GM12878 (cell line): ENCODE results near the gene TSC2. TPM values are rescaled to one million over a fixed set of nuclear protein-coding genes. Genes with fewer than 3 reads are reported as not detected.

Source experiments
- ATAC-seq: fragments of 200-7000 bp; cut with Tn5 transposase; 3 replicates; pipeline ENCODE4 v1.9.1; 2020; ENCODE audit warnings: mild to moderate bottlenecking, moderate library complexity
- BruUV-seq: library from RNA; stranded (reverse); fragments of 400-500 nt; replicated peaks from 2 replicates; lab custom pipeline; 2021; lab: Mats Ljungman, UMichigan
- CTCF ChIA-PET: fragments of 300-600 bp; sonication (Branson Sonifier 250); formaldehyde crosslinking; extraction: SDS; loops from one replicate; lab custom pipeline; 2021; ENCODE audit warnings: inconsistent platforms; lab: Yijun Ruan, JAX
- POLR2A ChIA-PET: fragments of 350-600 bp; formaldehyde crosslinking; extraction: SDS; loops from one replicate; lab custom pipeline; 2021; ENCODE audit warnings: inconsistent platforms; lab: Charles Lee
- RAD21 ChIA-PET: fragments of 300-600 bp; sonication (Branson Sonifier 250); formaldehyde crosslinking; loops from one replicate; lab custom pipeline; 2023; ENCODE audit warnings: antibody characterized with exemption; ENCODE audit not compliant: unreplicated experiment; lab: Charles Lee
- SMC1A ChIA-PET: fragments of 300-600 bp; sonication (Branson Sonifier 250); formaldehyde crosslinking; loops from one replicate; lab custom pipeline; 2023; ENCODE audit not compliant: unreplicated experiment, uncharacterized antibody; lab: Charles Lee
- DNase-seq: peaks from one replicate; pipeline ENCODE4 v3.0.0-alpha.2; 2011; ENCODE audit warnings: low read depth, low spot score
- FAIRE-seq: peaks from 3 replicates; lab custom pipeline; 2011; peaks lifted over from hg19 to GRCh38; lab: Jason Lieb, UNC
- H2AFZ ChIP-seq: 2 replicates; pipeline ENCODE4 v1.6.0; 2011; ENCODE audit warnings: low read depth, low read length, control low read depth; ENCODE audit not compliant: control insufficient read depth
- H3K27ac ChIP-seq: 2 replicates; pipeline ENCODE4 v1.5.1; 2011; ENCODE audit warnings: control low read depth; ENCODE audit not compliant: control insufficient read depth, insufficient read depth
- H3K27me3 ChIP-seq, 2 experiments: replicated peaks in 1 of 2; 2 replicates each; pipeline versions ENCODE4 v1.6.0 to v1.6.1; 2011; ENCODE audit warnings: low read length in 1 of 2; ENCODE audit not compliant: control insufficient read depth in 2 of 2, insufficient read depth in 2 of 2
- H3K36me3 ChIP-seq, 2 experiments: 2 replicates each; pipeline ENCODE4 v1.5.1; 2011; ENCODE audit warnings: low read length in 1 of 2; ENCODE audit not compliant: control insufficient read depth in 2 of 2, insufficient read depth in 2 of 2
- H3K4me1 ChIP-seq: 2 replicates; pipeline ENCODE4 v1.6.1; 2011; ENCODE audit warnings: mild to moderate bottlenecking, low read length, moderate library complexity, mixed read lengths; ENCODE audit not compliant: control insufficient read depth, insufficient read depth
- H3K4me2 ChIP-seq: 2 replicates; pipeline ENCODE4 v1.6.0; 2011; ENCODE audit warnings: control low read depth; ENCODE audit not compliant: control insufficient read depth, insufficient read depth
- H3K4me3 ChIP-seq: fragments of 200-600 bp; sonication (generic); 2 replicates; pipeline ENCODE4 v1.5.1; 2016
- H3K79me2 ChIP-seq: 2 replicates; pipeline ENCODE4 v1.6.0; 2011; ENCODE audit warnings: low read length; ENCODE audit not compliant: control insufficient read depth, insufficient read depth
- H3K9ac ChIP-seq: 2 replicates; pipeline ENCODE4 v1.8.0; 2011; ENCODE audit warnings: low read length, control low read depth, mixed read lengths; ENCODE audit not compliant: control insufficient read depth, insufficient read depth
- H3K9me3 ChIP-seq: replicated peaks from 3 replicates; pipeline ENCODE4 v1.5.1; 2011; ENCODE audit warnings: mild to moderate bottlenecking, low read length; ENCODE audit not compliant: control insufficient read depth, insufficient read depth
- H4K20me1 ChIP-seq: 2 replicates; pipeline ENCODE4 v1.6.0; 2011; ENCODE audit not compliant: control insufficient read depth, insufficient read depth
- IRF4 ChIP-seq: IDR thresholded peaks from 2 replicates; pipeline ENCODE4 v1.6.1; 2011; ENCODE audit warnings: low read depth, low read length
- POLR2A ChIP-seq: IDR thresholded peaks from 2 replicates; pipeline ENCODE4 v1.6.1; 2011; ENCODE audit warnings: low read depth, mild to moderate bottlenecking, low read length
- PRDM15 ChIP-seq: fragments of 450-650 bp; formaldehyde crosslinking; IDR thresholded peaks from 2 replicates; pipeline ENCODE4 v1.4.0; 2020; ENCODE audit warnings: mild to moderate bottlenecking, moderate library complexity
- RBBP5 ChIP-seq: fragments of 200-600 bp; sonication (generic); conservative IDR thresholded peaks from 2 replicates; pipeline ENCODE4 v1.6.1; 2016
- TARDBP ChIP-seq: IDR thresholded peaks from 2 replicates; pipeline ENCODE4 v1.6.1; 2016; ENCODE audit warnings: borderline replicate concordance
- ZBTB33 ChIP-seq: fragments of 450-650 bp; IDR thresholded peaks from 2 replicates; pipeline ENCODE4 v1.6.1; 2017; ENCODE audit warnings: mild to moderate bottlenecking
- ZNF24 ChIP-seq: fragments of 450-650 bp; IDR thresholded peaks from 2 replicates; pipeline ENCODE4 v1.6.1; 2017; ENCODE audit warnings: antibody characterized with exemption, mild to moderate bottlenecking
- WGBS: methylation state at CpG from one replicate; pipeline ENCODE4 v1.1.6; 2016; ENCODE audit warnings: low lambda C conversion rate; ENCODE audit not compliant: insufficient replicate concordance, insufficient coverage; ENCODE audit errors: missing lambda C conversion rate; 5-methylcytosine and 5-hydroxymethylcytosine counted together
- in situ Hi-C: fragments of 300-500 bp; cut with MboI; formaldehyde crosslinking; loops from 9 replicates; pipeline ENCODE4 v1.14.3; 2018; ENCODE audit warnings: mixed read lengths
- intact Hi-C: fragments of 100-400 bp; cut with micrococcal nuclease; formaldehyde crosslinking; loops from one replicate; pipeline ENCODE4 v1.14.2; 2022; ENCODE audit not compliant: unreplicated experiment
- polyA plus RNA-seq, 11 experiments: library from polyadenylated mRNA; depleted of rRNA in 4 of 11; unstranded in 6 of 11; stranded (reverse) in 5 of 11; fragments of >200 nt; fragmentation: Nextera tagmentation in 4 of 11; fragmentation: Illumina TruSeq in 1 of 11; extraction: Ambion mirVana in 4 of 11; extraction: Trizol in 1 of 11; gene quantifications; 1 replicate in 1 of 11; 2 replicates in 10 of 11; pipeline versions ENCODE4 v1.2.1 to v1.2.3, GENCODE V29; 2011 to 2016; ENCODE audit warnings: inconsistent platforms in 2 of 11, missing spikeins in 2 of 11, low read depth in 1 of 11
- total RNA-seq, 4 experiments: library from RNA; depleted of rRNA in 3 of 4; stranded (reverse); fragments of >200 nt in 3 of 4; fragmentation: Illumina TruSeq in 1 of 4; extraction: Trizol in 1 of 4; gene quantifications; 2 replicates each; pipeline versions ENCODE4 v1.2.1 to v1.2.3, GENCODE V29; 2013 to 2021
- TF ChIP-seq, protein P1 (sequence below): IDR thresholded peaks from 2 replicates; pipeline ENCODE4 v1.6.1; 2012; ENCODE audit warnings: low read depth, low read length, improper control_type of control experiment

TSC2 gene
- total and polyA plus RNA-seq, 10 of the 15 experiments (the other 5 are each of a cell fraction or from before 2014, with no cell fraction given) = 1.6 to 77.0 (median 21.6) TPM

DNA sequence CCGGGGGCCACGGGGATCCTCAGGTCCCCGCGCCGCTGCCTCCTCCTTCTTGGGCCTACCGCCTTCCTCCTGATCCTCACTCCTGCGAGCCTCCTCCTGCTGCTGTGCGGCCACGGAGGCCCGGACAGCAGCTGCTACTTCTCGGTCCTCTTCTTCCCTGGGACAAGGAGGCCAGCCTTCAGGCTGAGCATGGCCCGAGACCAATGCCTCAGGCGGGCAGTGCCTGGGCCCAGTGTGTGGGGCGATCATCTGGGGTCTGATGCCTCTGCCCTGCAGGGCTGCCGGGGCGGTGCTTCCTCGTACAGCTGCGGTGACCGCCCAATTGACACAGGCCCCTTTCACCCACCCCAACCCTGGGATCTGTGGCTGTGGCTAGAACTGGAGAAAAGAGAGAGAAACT lies 46.8 kb upstream of the TSC2 start:
- no peak overlapping the region for H3K9ac ChIP-seq
- H3K4me2 ChIP-seq = no peak overlapping the region
- H3K27me3 ChIP-seq = no peaks in the 10 kb centered on the region
- WGBS = 91% methylated on average over 17 of the region's 19 CpGs
- ChIA-PET SMC1A (no interaction called here), POLR2A (no interaction called here), CTCF (interaction anchor here (0.9 to 1.4 kb wide), 2 partner anchors 15 to 35 kb away, joined by 3 to 4 read pairs; no protein-coding TSS in a partner anchor), RAD21 (interaction anchor here (0.6 kb wide), 1 partner anchor 20 kb away, joined by 4 read pairs; no protein-coding TSS in a partner anchor)
- H4K20me1 ChIP-seq = peaks cover 6% of the 10 kb centered on the region
- H3K27ac ChIP-seq = no peak overlapping the region
- in situ Hi-C loops = no loop called here
- H3K4me1 ChIP-seq = peaks cover 7% of the 10 kb centered on the region
- no peak for FAIRE-seq
- no TSS peak for BruUV-seq
- H3K79me2 ChIP-seq = peaks cover 22% of the 10 kb centered on the region
- no peak for TF ChIP-seq RBBP5
- H2AFZ ChIP-seq = no peak overlapping the region
- peaks cover 3 to 50% of the 10 kb centered on the region in 2 experiments for H3K36me3 ChIP-seq
- no peak for DNase-seq
- H3K4me3 ChIP-seq = no peak overlapping the region
- intact Hi-C loops = no loop called here
- H3K9me3 ChIP-seq = no peaks in the 10 kb centered on the region
- no peak for ATAC-seq

DNA sequence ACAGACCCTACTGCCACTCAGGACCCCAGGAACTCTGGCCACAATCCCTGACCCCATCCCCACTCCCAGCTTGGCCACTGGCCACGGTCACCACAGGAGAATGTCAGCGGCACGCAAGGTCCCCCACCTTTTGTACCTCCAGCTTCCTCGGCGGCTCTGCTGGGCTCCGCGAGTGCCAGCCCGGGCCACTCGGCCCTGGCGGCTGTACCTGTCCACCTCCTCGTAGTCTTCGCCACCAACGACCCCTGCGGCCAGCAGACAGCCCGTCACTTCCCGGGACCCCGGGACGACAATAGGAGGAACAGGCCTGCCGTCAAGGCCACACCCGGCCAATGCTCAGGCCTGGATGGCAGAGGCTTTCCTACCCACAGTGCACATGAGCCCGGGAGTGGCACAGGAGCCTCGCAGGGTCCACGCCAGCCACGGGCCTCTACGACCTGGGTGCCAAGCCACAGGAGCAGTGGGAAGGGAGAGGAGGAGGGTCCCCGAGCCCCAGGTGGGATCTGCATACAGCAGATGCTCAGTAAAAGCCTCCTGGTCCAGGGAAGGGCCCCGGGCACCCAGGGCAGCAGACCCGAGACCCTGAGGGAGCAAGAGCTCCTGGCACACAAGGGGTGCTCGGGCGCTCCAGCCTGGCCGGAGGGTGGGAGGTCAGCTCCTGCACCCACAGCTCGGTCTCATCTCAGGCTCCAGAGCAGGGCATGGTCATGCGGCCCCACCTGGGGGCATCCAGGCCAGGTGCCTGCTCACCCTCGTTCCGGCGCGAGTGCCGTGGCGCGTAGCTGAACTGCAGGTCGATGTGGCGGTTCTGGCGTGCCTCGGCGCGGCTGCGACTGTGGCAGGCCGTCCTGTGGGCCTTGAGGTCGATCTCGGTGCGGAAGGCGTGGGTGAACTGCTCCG lies 46.1 kb upstream of the TSC2 start:
- DNase-seq (no peak), ATAC-seq (no peak), FAIRE-seq (no peak)
- Histone ChIP-seq H3K27ac (no peak overlapping the region), H4K20me1 (peaks cover 6% of the 10 kb centered on the region), H3K79me2 (peaks cover 28% of the 10 kb centered on the region), H3K4me3 (no peak overlapping the region), H3K27me3 (no peaks in the 10 kb centered on the region)
- POLR2A ChIA-PET = no interaction called here
- SMC1A ChIA-PET = no interaction called here
- WGBS = 97% methylated on average over 53 of the region's 53 CpGs
- RAD21 ChIA-PET = interaction anchor here (0.6 to 2.5 kb wide), 3 partner anchors 11 to 138 kb away, joined by 3 to 14 read pairs (median 4); no protein-coding TSS in a partner anchor
- no TSS peak for BruUV-seq
- CTCF ChIA-PET = interaction anchor here (0.7 to 4.3 kb wide), 5 partner anchors 8 to 198 kb away, joined by 3 to 54 read pairs (median 4); no protein-coding TSS in a partner anchor
- intact Hi-C loops = no loop called here
- TF ChIP-seq ZNF24 (no peak), PRDM15 (CRISPR knock-in tag) (no peak), TARDBP (no peak), IRF4 (no peak), POLR2A (peak; percentile 26), ZBTB33 (no peak)
- TF ChIP-seq, protein P1, sequence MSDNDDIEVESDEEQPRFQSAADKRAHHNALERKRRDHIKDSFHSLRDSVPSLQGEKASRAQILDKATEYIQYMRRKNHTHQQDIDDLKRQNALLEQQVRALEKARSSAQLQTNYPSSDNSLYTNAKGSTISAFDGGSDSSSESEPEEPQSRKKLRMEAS = no peak
- TF ChIP-seq, all 136 proteins: peak for 1
- H3K9me3 ChIP-seq = no peaks in the 10 kb centered on the region
- no peak overlapping the region for H3K9ac ChIP-seq
- peaks cover 8% of the 10 kb centered on the region for H3K4me1 ChIP-seq
- H3K36me3 ChIP-seq = peaks cover 3 to 50% of the 10 kb centered on the region in 2 experiments
- no peak overlapping the region for H2AFZ ChIP-seq
- H3K4me2 ChIP-seq = no peak overlapping the region
- in situ Hi-C loops = no loop called here
